Measurements from ENCODE around the gene MIDN.

DNA sequence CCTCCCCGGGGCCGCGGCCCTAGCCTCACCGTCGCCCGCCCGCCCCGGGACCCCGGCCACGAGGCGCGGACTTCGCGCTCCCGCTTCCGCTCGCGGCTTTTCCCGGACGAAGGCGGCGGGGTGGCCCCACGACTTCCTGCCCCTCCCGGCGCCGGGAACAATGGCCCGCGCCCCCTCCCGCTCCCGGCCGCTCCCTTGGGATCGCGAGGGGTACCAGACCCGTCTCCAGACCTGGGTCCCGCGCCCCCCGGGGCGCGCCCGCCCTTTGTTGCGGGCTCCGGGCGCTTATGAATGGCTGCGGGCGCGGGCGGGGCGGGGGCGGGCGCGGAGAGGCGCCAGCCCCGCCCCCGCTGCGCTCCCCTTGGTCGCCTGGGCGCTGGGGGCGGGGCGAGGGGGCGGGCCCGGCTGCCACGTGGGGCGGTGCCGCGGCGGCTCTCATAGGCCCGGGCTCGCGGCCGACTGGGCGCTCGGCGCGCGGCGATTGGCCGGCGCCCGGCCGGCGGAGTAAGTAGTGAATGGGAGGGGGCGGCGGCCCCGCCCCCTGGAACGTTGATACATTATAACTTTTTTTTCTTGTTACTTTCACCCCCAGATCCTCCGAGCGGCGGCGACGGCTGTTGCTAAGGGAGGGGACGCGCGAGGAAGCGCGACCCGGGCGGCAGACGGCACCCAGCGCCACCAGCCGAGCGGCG is 1.1 kb downstream of the MIDN start:
- no peak for TF ChIP-seq CTCF (conservative IDR thresholded peaks at IDR 0.05; ENCODE audit: low read depth, low read length)
- no peak for TF ChIP-seq FOS (IDR thresholded peaks at IDR 0.05; ENCODE audit: low read depth, low read length)
- peak; percentile 97 for TF ChIP-seq POLR2A (IDR thresholded peaks at IDR 0.05; ENCODE audit: low read depth, low read length)
- no peak for TF ChIP-seq RCOR1 (IDR thresholded peaks at IDR 0.05; ENCODE audit: insufficient replicate concordance, low read length)
- no peak for TF ChIP-seq MAFK (IDR thresholded peaks at IDR 0.05; ENCODE audit: low read depth, low read length)
- TF ChIP-seq BHLHE40 (IDR thresholded peaks at IDR 0.05; ENCODE audit: low read depth, low read length) = no peak
- TF ChIP-seq NFE2L2 (IDR thresholded peaks at IDR 0.05; ENCODE audit: low read depth, low read length) = no peak
- TF ChIP-seq, protein P1, sequence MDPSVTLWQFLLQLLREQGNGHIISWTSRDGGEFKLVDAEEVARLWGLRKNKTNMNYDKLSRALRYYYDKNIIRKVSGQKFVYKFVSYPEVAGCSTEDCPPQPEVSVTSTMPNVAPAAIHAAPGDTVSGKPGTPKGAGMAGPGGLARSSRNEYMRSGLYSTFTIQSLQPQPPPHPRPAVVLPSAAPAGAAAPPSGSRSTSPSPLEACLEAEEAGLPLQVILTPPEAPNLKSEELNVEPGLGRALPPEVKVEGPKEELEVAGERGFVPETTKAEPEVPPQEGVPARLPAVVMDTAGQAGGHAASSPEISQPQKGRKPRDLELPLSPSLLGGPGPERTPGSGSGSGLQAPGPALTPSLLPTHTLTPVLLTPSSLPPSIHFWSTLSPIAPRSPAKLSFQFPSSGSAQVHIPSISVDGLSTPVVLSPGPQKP (IDR thresholded peaks at IDR 0.05; ENCODE audit: borderline replicate concordance, low read depth, low read length) = no peak
- TF ChIP-seq MXI1 (IDR thresholded peaks at IDR 0.05; ENCODE audit: borderline replicate concordance, low read depth, low read length) = peak; percentile 10; the same call in 1 of the 2 replicates
- no peak; the same call in 1 of the 2 replicates for TF ChIP-seq CHD1 (IDR thresholded peaks at IDR 0.05; ENCODE audit: low read depth, low read length)
